GM23338 (cell line): ENCODE results near the gene FTO. TPM values are rescaled to one million over a fixed set of nuclear protein-coding genes. Genes with fewer than 3 reads are reported as not detected.

Source experiments
- ATAC-seq: fragments of 200-7000 bp; cut with Tn5 transposase; 3 replicates; pipeline ENCODE4 v1.9.1; 2020
- DNase-seq: peaks from one replicate; pipeline ENCODE4 v3.0.0-alpha.2; 2015; ENCODE audit warnings: low spot score
- H2AFZ ChIP-seq: fragments of 200-600 bp; sonication (generic); 2 replicates; pipeline ENCODE4 v1.8.0; 2016; ENCODE audit warnings: antibody characterized with exemption, mild to moderate bottlenecking, moderate library complexity
- H3F3A ChIP-seq: fragments of 200-600 bp; sonication (generic); replicated peaks from 2 replicates; pipeline ENCODE4 v1.8.0; 2017; ENCODE audit warnings: antibody characterized with exemption, mixed run types, low read depth
- H3K27ac ChIP-seq: fragments of 200-600 bp; sonication (generic); 2 replicates; pipeline ENCODE4 v1.6.1; 2016; ENCODE audit warnings: low read depth
- H3K27me3 ChIP-seq: fragments of 200-600 bp; sonication (generic); 2 replicates; pipeline ENCODE4 v1.8.0; 2016; ENCODE audit warnings: mild to moderate bottlenecking, mixed run types, moderate library complexity; ENCODE audit not compliant: insufficient read depth
- H3K36me3 ChIP-seq: fragments of 200-600 bp; sonication (generic); 2 replicates; pipeline ENCODE4 v1.8.0; 2016; ENCODE audit warnings: mild to moderate bottlenecking; ENCODE audit not compliant: insufficient read depth
- H3K4me1 ChIP-seq: fragments of 200-600 bp; sonication (generic); 2 replicates; pipeline ENCODE4 v1.8.0; 2016; ENCODE audit warnings: mild to moderate bottlenecking, moderate library complexity; ENCODE audit not compliant: insufficient read depth
- H3K4me2 ChIP-seq: fragments of 200-600 bp; sonication (generic); 2 replicates; pipeline ENCODE4 v1.7.1; 2017; ENCODE audit warnings: mixed run types
- H3K4me3 ChIP-seq: fragments of 200-600 bp; sonication (generic); 2 replicates; pipeline ENCODE4 v1.6.1; 2016; ENCODE audit warnings: mixed run types
- H3K79me2 ChIP-seq: fragments of 200-600 bp; sonication (generic); replicated peaks from 2 replicates; pipeline ENCODE4 v1.8.0; 2017; ENCODE audit warnings: mild to moderate bottlenecking; ENCODE audit not compliant: insufficient read depth
- H3K9me2 ChIP-seq: fragments of 200-600 bp; sonication (generic); 2 replicates; pipeline ENCODE4 v1.8.0; 2017; ENCODE audit not compliant: insufficient read depth
- H4K20me1 ChIP-seq: fragments of 200-600 bp; sonication (generic); replicated peaks from 2 replicates; pipeline ENCODE4 v1.8.0; 2017; ENCODE audit warnings: mild to moderate bottlenecking; ENCODE audit not compliant: insufficient read depth
- H3K27ac Mint-ChIP-seq: 2 replicates; pipeline ENCODE4 v1.8.0; 2020; ENCODE audit warnings: inconsistent platforms, mild to moderate bottlenecking, moderate library complexity, mixed read lengths
- H3K27me3 Mint-ChIP-seq: 3 replicates; pipeline ENCODE4 v1.8.0; 2022; ENCODE audit warnings: low read depth, mild to moderate bottlenecking, moderate library complexity, mixed read lengths, inconsistent platforms; ENCODE audit not compliant: insufficient read depth, poor library complexity
- H3K36me3 Mint-ChIP-seq: 3 replicates; pipeline ENCODE4 v1.8.0; 2021; ENCODE audit warnings: low read depth, mild to moderate bottlenecking, inconsistent platforms, moderate library complexity, mixed read lengths
- H3K4me1 Mint-ChIP-seq: 3 replicates; pipeline ENCODE4 v1.8.0; 2020; ENCODE audit warnings: mild to moderate bottlenecking, inconsistent platforms, mixed read lengths
- H3K4me3 Mint-ChIP-seq: 3 replicates; pipeline ENCODE4 v1.8.0; 2021; ENCODE audit warnings: moderate library complexity, mild to moderate bottlenecking, inconsistent platforms, mixed read lengths
- H3K9me3 Mint-ChIP-seq: 3 replicates; pipeline ENCODE4 v1.8.0; 2020; ENCODE audit warnings: moderate library complexity, mild to moderate bottlenecking, inconsistent platforms, mixed read lengths
- CREB1 ChIP-seq: fragments of 250-450 bp; sonication (Bioruptor Pico); IDR thresholded peaks from 2 replicates; pipeline ENCODE4 v1.5.0; 2020; ENCODE audit warnings: low read depth, mild to moderate bottlenecking, moderate library complexity
- CTCF ChIP-seq, 2 experiments: fragments of 200-600 bp in 1 of 2; sonication (generic) in 1 of 2; conservative IDR thresholded peaks; 2 replicates each; pipeline versions ENCODE4 v1.5.1 to v1.6.1; 2016 to 2017; ENCODE audit warnings: antibody characterized with exemption in 2 of 2, low read depth in 2 of 2, mild to moderate bottlenecking in 2 of 2, moderate library complexity in 1 of 2
- ETS1 ChIP-seq: IDR thresholded peaks from 2 replicates; pipeline ENCODE4 v1.6.1; 2016; ENCODE audit warnings: antibody characterized with exemption
- EZH2 ChIP-seq: fragments of 200-600 bp; sonication (generic); IDR thresholded peaks from one replicate; pipeline ENCODE4 v1.8.0; 2017; ENCODE audit warnings: antibody characterized with exemption, mild to moderate bottlenecking, low read depth; ENCODE audit not compliant: unreplicated experiment
- EZH2phosphoT487 ChIP-seq: fragments of 200-600 bp; sonication (generic); IDR thresholded peaks from one replicate; pipeline ENCODE4 v1.8.1; 2018; ENCODE audit warnings: antibody characterized with exemption; ENCODE audit not compliant: unreplicated experiment
- JUNB ChIP-seq: IDR thresholded peaks from one replicate; pipeline ENCODE4 v1.6.1; 2016; ENCODE audit warnings: antibody characterized with exemption; ENCODE audit not compliant: unreplicated experiment
- NANOG ChIP-seq: IDR thresholded peaks from 2 replicates; pipeline ENCODE4 v1.6.1; 2016; ENCODE audit warnings: antibody characterized with exemption, borderline replicate concordance
- POLR2AphosphoS5 ChIP-seq: IDR thresholded peaks from 2 replicates; pipeline ENCODE4 v1.6.1; 2016; ENCODE audit warnings: antibody characterized with exemption, low read depth
- REST ChIP-seq: IDR thresholded peaks from one replicate; pipeline ENCODE4 v1.6.1; 2018; ENCODE audit warnings: antibody characterized with exemption; ENCODE audit not compliant: unreplicated experiment
- STAT1 ChIP-seq: IDR thresholded peaks from one replicate; pipeline ENCODE4 v1.6.1; 2016; ENCODE audit warnings: antibody characterized with exemption; ENCODE audit not compliant: unreplicated experiment
- ZNF114 ChIP-seq: fragments of 250-450 bp; sonication (Bioruptor Pico); IDR thresholded peaks from 2 replicates; pipeline ENCODE4 v1.5.0; 2020; ENCODE audit warnings: mild to moderate bottlenecking, moderate library complexity
- ZNF331 ChIP-seq: fragments of 250-450 bp; sonication (Bioruptor Pico); IDR thresholded peaks from 2 replicates; pipeline ENCODE4 v1.5.0; 2020; ENCODE audit warnings: low read depth, mild to moderate bottlenecking, moderate library complexity
- ZNF462 ChIP-seq: fragments of 250-450 bp; sonication (Bioruptor Pico); IDR thresholded peaks from 2 replicates; pipeline ENCODE4 v1.5.0; 2020; ENCODE audit warnings: mild to moderate bottlenecking, moderate library complexity
- polyA plus RNA-seq: library from polyadenylated mRNA; unstranded; fragments of >200 nt; fragmentation: Nextera tagmentation; extraction: Ambion mirVana; gene quantifications from 2 replicates; pipeline ENCODE4 v1.2.1, GENCODE V29; 2016
- total RNA-seq: library from RNA; depleted of rRNA; stranded (reverse); fragments of >200 nt; shearing (Covaris generic); gene quantifications from 2 replicates; pipeline ENCODE4 v1.2.3, GENCODE V29; 2014

The FTO gene
- total and polyA plus RNA-seq, 2 experiments from 2014 or later: 17.7 to 69.6 TPM

GRCh38 chr16:53836680-53837079 lies 132.7 kb downstream of the FTO start:
- H3F3A ChIP-seq: no peaks in the 10 kb centered on the region
- no peak for ATAC-seq
- H2AFZ ChIP-seq: no peak overlapping the region
- H3K9me2 ChIP-seq: no peaks in the 10 kb centered on the region
- H3K27ac Mint-ChIP-seq: no peak overlapping the region
- no peaks in the 10 kb centered on the region for H3K36me3 ChIP-seq
- H3K4me1 Mint-ChIP-seq: peaks cover 6% of the 10 kb centered on the region; the same call in 2 of the 3 replicates
- H4K20me1 ChIP-seq: no peaks in the 10 kb centered on the region
- H3K36me3 Mint-ChIP-seq: no peaks in the 10 kb centered on the region
- H3K4me2 ChIP-seq: no peak overlapping the region
- no peaks in the 10 kb centered on the region for H3K79me2 ChIP-seq
- H3K9me3 Mint-ChIP-seq: no peaks in the 10 kb centered on the region
- H3K4me1 ChIP-seq: no peaks in the 10 kb centered on the region
- no peak overlapping the region for H3K4me3 Mint-ChIP-seq
- no peak overlapping the region for H3K27ac ChIP-seq
- H3K27me3 Mint-ChIP-seq: peaks cover 2% of the 10 kb centered on the region
- TF ChIP-seq ZNF462 (CRISPR knock-in tag): no peak
- no peak for TF ChIP-seq ZNF114 (CRISPR knock-in tag)
- TF ChIP-seq JUNB: no peak
- no peak for TF ChIP-seq ETS1
- no peak for TF ChIP-seq STAT1
- TF ChIP-seq REST: no peak
- no peak for TF ChIP-seq EZH2phosphoT487
- no peak for TF ChIP-seq EZH2
- TF ChIP-seq CREB1 (CRISPR knock-in tag): no peak
- TF ChIP-seq NANOG: no peak
- no peak for TF ChIP-seq POLR2AphosphoS5
- TF ChIP-seq CTCF (conservative IDR thresholded peaks at IDR 0.05; ENCODE audit: low read depth in 2 of 2): no peak
- no peak for TF ChIP-seq ZNF331
- no peaks in the 10 kb centered on the region for H3K27me3 ChIP-seq
- H3K4me3 ChIP-seq: no peak overlapping the region
- DNase-seq: no peak
